Astrocyte (in vitro differentiated cells and primary cell): ENCODE results near the gene CTBP2. TPM values are rescaled to one million over a fixed set of nuclear protein-coding genes. Genes with fewer than 3 reads are reported as not detected.

Experiments used
- DNase-seq: peaks from one replicate; pipeline ENCODE4 v3.0.0-alpha.2; 2010; ENCODE audit warnings: low read depth
- FAIRE-seq: peaks from 2 replicates; lab custom pipeline; 2011; peaks lifted over from hg19 to GRCh38; lab: Jason Lieb, UNC
- H2AFZ ChIP-seq: 2 replicates; pipeline ENCODE4 v1.6.0; 2012; ENCODE audit warnings: low read depth, low read length, inconsistent platforms
- H3K27ac ChIP-seq: 2 replicates; pipeline ENCODE4 v1.5.1; 2011; ENCODE audit warnings: low read depth, low read length, inconsistent platforms
- H3K27me3 ChIP-seq: 2 replicates; pipeline ENCODE4 v1.6.0; 2011; ENCODE audit warnings: low read length, inconsistent platforms; ENCODE audit not compliant: insufficient read depth
- H3K36me3 ChIP-seq: 2 replicates; pipeline ENCODE4 v1.5.1; 2011; ENCODE audit warnings: low read length, inconsistent platforms; ENCODE audit not compliant: insufficient read depth
- H3K4me1 ChIP-seq: 2 replicates; pipeline ENCODE4 v1.5.1; 2011; ENCODE audit warnings: low read length, inconsistent platforms; ENCODE audit not compliant: insufficient read depth
- H3K4me2 ChIP-seq: 2 replicates; pipeline ENCODE4 v1.6.0; 2012; ENCODE audit warnings: low read length, inconsistent platforms
- H3K4me3 ChIP-seq: 2 replicates; pipeline ENCODE4 v1.5.1; 2011; ENCODE audit warnings: low read depth, mild to moderate bottlenecking, low read length, inconsistent platforms; ENCODE audit not compliant: insufficient read depth
- H3K79me2 ChIP-seq: 2 replicates; pipeline ENCODE4 v1.6.0; 2012; ENCODE audit warnings: mild to moderate bottlenecking, low read length, inconsistent platforms; ENCODE audit not compliant: insufficient read depth
- H3K9ac ChIP-seq: 2 replicates; pipeline ENCODE4 v1.6.0; 2012; ENCODE audit warnings: mild to moderate bottlenecking, low read length, inconsistent platforms
- H3K9me3 ChIP-seq: 2 replicates; pipeline ENCODE4 v1.5.1; 2012; ENCODE audit warnings: low read depth, mild to moderate bottlenecking, low read length, inconsistent platforms; ENCODE audit not compliant: insufficient read depth
- H4K20me1 ChIP-seq: 2 replicates; pipeline ENCODE4 v1.6.0; 2012; ENCODE audit warnings: low read length, inconsistent platforms; ENCODE audit not compliant: insufficient read depth
- H3K27ac Mint-ChIP-seq: one replicate; pipeline ENCODE4 v1.8.0; 2021; ENCODE audit warnings: mild to moderate bottlenecking, mixed read lengths; ENCODE audit not compliant: unreplicated experiment
- H3K27me3 Mint-ChIP-seq: one replicate; pipeline ENCODE4 v1.8.0; 2021; ENCODE audit warnings: low read depth, mixed read lengths; ENCODE audit not compliant: unreplicated experiment
- H3K36me3 Mint-ChIP-seq: one replicate; pipeline ENCODE4 v1.8.0; 2021; ENCODE audit warnings: low read depth, mixed read lengths; ENCODE audit not compliant: unreplicated experiment
- H3K4me1 Mint-ChIP-seq: one replicate; pipeline ENCODE4 v1.8.0; 2021; ENCODE audit warnings: low read depth, mixed read lengths; ENCODE audit not compliant: unreplicated experiment
- H3K4me3 Mint-ChIP-seq: one replicate; pipeline ENCODE4 v1.8.0; 2021; ENCODE audit warnings: mild to moderate bottlenecking, moderate library complexity, mixed read lengths; ENCODE audit not compliant: unreplicated experiment
- H3K9me3 Mint-ChIP-seq: one replicate; pipeline ENCODE4 v1.8.0; 2021; ENCODE audit warnings: mild to moderate bottlenecking, mixed read lengths; ENCODE audit not compliant: unreplicated experiment
- EZH2 ChIP-seq: IDR thresholded peaks from 2 replicates; pipeline ENCODE4 v1.6.1; 2012; ENCODE audit warnings: mild to moderate bottlenecking, low read length, inconsistent platforms; ENCODE audit not compliant: insufficient read depth
- total RNA-seq: library from RNA; stranded (reverse); gene quantifications from 2 replicates; pipeline ENCODE4 v1.2.1, GENCODE V29; 2021
- TF ChIP-seq, protein P1 (sequence below): IDR thresholded peaks from 2 replicates; pipeline ENCODE4 v1.5.1; 2011; ENCODE audit warnings: low read depth, mild to moderate bottlenecking, inconsistent platforms, low read length, moderate library complexity; ENCODE audit not compliant: insufficient read depth

CTBP2 gene
- total RNA-seq, 1 donor from 2014 or later: 109 TPM

DNA sequence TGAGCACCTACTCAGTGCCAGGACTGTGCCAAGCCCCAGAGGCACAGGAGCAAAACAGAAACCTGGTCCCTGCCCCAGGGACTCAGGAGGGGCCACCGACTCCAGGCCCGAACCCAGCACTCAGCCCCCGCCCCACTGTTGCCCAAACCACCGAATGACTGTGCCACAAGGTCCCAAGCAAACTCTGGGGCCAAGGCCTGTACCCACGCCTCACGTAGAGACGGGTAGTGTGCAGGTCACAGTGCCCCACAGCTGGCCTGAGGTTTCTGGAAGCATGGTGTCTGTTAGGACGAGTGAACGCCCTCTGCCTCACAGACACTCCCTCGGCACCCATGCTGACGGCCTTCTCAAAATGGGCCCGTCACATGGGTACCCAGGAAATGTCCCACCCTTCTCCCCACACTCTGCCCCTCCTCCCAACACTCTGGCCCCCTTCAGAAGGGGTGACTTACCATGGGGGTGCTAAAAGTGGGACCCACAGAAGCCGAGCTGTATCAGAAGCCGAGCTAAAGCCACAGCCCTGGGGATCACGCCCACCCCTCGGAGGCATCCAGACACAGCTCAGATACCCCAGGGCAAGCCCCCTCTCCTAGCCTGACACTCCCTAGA is 44.2 kb downstream of the CTBP2 start:
- Histone ChIP-seq H3K4me1 (peaks cover 20% of the 10 kb centered on the region), H3K36me3 (no peaks in the 10 kb centered on the region), H3K4me2 (no peak overlapping the region), H3K27me3 (no peaks in the 10 kb centered on the region), H3K9me3 (no peaks in the 10 kb centered on the region), H3K79me2 (peaks cover 96% of the 10 kb centered on the region), H4K20me1 (peaks cover 95% of the 10 kb centered on the region), H3K27ac (no peak overlapping the region), H3K9ac (no peak overlapping the region), H2AFZ (no peak overlapping the region), H3K4me3 (no peak overlapping the region)
- Mint-ChIP-seq H3K9me3 (no peaks in the 10 kb centered on the region), H3K36me3 (peaks cover 15% of the 10 kb centered on the region), H3K4me1 (peaks cover 22% of the 10 kb centered on the region), H3K4me3 (no peak overlapping the region), H3K27ac (peak overlapping the region; percentile 34), H3K27me3 (no peaks in the 10 kb centered on the region)
- no peak for DNase-seq
- FAIRE-seq: no peak
- TF ChIP-seq, protein P1, sequence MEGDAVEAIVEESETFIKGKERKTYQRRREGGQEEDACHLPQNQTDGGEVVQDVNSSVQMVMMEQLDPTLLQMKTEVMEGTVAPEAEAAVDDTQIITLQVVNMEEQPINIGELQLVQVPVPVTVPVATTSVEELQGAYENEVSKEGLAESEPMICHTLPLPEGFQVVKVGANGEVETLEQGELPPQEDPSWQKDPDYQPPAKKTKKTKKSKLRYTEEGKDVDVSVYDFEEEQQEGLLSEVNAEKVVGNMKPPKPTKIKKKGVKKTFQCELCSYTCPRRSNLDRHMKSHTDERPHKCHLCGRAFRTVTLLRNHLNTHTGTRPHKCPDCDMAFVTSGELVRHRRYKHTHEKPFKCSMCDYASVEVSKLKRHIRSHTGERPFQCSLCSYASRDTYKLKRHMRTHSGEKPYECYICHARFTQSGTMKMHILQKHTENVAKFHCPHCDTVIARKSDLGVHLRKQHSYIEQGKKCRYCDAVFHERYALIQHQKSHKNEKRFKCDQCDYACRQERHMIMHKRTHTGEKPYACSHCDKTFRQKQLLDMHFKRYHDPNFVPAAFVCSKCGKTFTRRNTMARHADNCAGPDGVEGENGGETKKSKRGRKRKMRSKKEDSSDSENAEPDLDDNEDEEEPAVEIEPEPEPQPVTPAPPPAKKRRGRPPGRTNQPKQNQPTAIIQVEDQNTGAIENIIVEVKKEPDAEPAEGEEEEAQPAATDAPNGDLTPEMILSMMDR: no peak
- no peak for TF ChIP-seq EZH2

GRCh38 chr10:125115409-125115808 is 45.0 kb downstream of the CTBP2 start:
- H3K4me1 Mint-ChIP-seq: peaks cover 17% of the 10 kb centered on the region
- no peak overlapping the region for H3K4me3 ChIP-seq
- H3K4me3 Mint-ChIP-seq: no peak overlapping the region
- peaks cover 95% of the 10 kb centered on the region for H4K20me1 ChIP-seq
- no peak overlapping the region for H3K27ac ChIP-seq
- H3K27me3 Mint-ChIP-seq: no peaks in the 10 kb centered on the region
- H3K79me2 ChIP-seq: peaks cover 96% of the 10 kb centered on the region
- no peak for TF ChIP-seq EZH2
- TF ChIP-seq, protein P1: no peak
- DNase-seq (no peak), FAIRE-seq (no peak)
- peaks cover 20% of the 10 kb centered on the region for H3K4me1 ChIP-seq
- no peak overlapping the region for H2AFZ ChIP-seq
- no peak overlapping the region for H3K9ac ChIP-seq
- H3K27ac Mint-ChIP-seq: no peak overlapping the region
- no peaks in the 10 kb centered on the region for H3K27me3 ChIP-seq
- peaks cover 15% of the 10 kb centered on the region for H3K36me3 Mint-ChIP-seq
- H3K9me3 ChIP-seq: no peaks in the 10 kb centered on the region
- H3K9me3 Mint-ChIP-seq: no peaks in the 10 kb centered on the region
- peak overlapping the region; percentile 30 for H3K4me2 ChIP-seq
- H3K36me3 ChIP-seq: no peaks in the 10 kb centered on the region

DNA sequence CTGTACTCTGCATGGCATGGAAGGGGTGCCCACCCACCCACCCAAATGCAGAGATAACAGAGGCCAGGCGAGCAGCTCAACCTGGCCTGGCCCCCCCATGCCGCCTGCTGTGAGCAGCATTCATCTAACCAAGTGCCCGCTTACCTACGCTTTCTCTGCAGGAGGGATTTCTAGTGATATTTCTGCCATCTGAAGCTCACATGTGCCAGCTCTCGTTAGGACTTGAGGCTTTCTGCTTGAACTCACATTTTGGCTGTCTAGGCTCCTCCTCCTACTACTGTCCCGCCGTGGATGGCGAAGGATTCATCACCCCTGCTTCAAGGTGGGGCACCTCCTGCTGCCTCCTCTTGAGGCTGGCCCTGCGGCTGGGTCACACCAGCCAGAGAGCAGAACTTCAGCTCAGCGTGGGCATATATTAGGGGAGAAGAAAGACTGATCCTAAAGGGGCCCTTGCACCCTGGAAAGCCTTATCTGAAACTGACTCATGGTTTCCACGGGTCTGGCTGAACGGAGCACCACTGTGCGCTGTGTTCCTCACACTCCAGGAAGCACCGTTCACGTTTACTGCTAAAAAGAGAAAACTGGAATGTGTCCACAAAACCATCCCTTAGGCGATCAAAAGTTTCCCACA is 45.5 kb downstream of the CTBP2 start:
- H3K4me1 ChIP-seq: peaks cover 20% of the 10 kb centered on the region
- H3K9ac ChIP-seq: no peak overlapping the region
- no peaks in the 10 kb centered on the region for H3K36me3 ChIP-seq
- H3K79me2 ChIP-seq: peaks cover 96% of the 10 kb centered on the region
- H3K9me3 Mint-ChIP-seq: no peaks in the 10 kb centered on the region
- H3K4me1 Mint-ChIP-seq: peaks cover 15% of the 10 kb centered on the region
- H3K27me3 Mint-ChIP-seq: no peaks in the 10 kb centered on the region
- no peak overlapping the region for H3K27ac Mint-ChIP-seq
- H3K27ac ChIP-seq: no peak overlapping the region
- TF ChIP-seq, protein P1: no peak
- TF ChIP-seq EZH2: no peak
- peaks cover 95% of the 10 kb centered on the region for H4K20me1 ChIP-seq
- H3K4me3 Mint-ChIP-seq: no peak overlapping the region
- H3K27me3 ChIP-seq: no peaks in the 10 kb centered on the region
- FAIRE-seq (no peak), DNase-seq (no peak)
- H3K9me3 ChIP-seq: no peaks in the 10 kb centered on the region
- no peak overlapping the region for H3K4me3 ChIP-seq
- no peak overlapping the region for H2AFZ ChIP-seq
- peaks cover 15% of the 10 kb centered on the region for H3K36me3 Mint-ChIP-seq
- peak overlapping the region; percentile 30 for H3K4me2 ChIP-seq
